IMR-90 (cell line): ENCODE data around the gene PGAM4. TPM values are rescaled to one million over a fixed set of nuclear protein-coding genes. Genes with fewer than 3 reads are reported as not detected.

ENCODE experiments used
- ATAC-seq: fragments of 200-7000 bp; cut with Tn5 transposase; 2 replicates; pipeline ENCODE4 v1.9.1; 2020; ENCODE audit warnings: low read depth, mild to moderate bottlenecking, moderate library complexity
- BruUV-seq: library from RNA; stranded (reverse); fragments of 400-500 nt; replicated peaks from 2 replicates; lab custom pipeline; 2021; lab: Mats Ljungman, UMichigan
- CTCF ChIA-PET: fragments of 300-600 bp; formaldehyde crosslinking; extraction: SDS; loops from one replicate; lab custom pipeline; 2021; ENCODE audit warnings: antibody characterized with exemption; lab: Yijun Ruan, JAX
- POLR2A ChIA-PET: fragments of 300-600 bp; sonication (Branson Sonifier 250); formaldehyde crosslinking; loops from one replicate; lab custom pipeline; 2022; ENCODE audit warnings: antibody characterized with exemption; ENCODE audit not compliant: unreplicated experiment; lab: Charles Lee
- DNase-seq: peaks from one replicate; pipeline ENCODE4 v3.0.0; 2013
- H2AFZ ChIP-seq: replicated peaks from 2 replicates; pipeline ENCODE3; 2013; ENCODE audit warnings: low read length, mild to moderate bottlenecking; ENCODE audit not compliant: poor library complexity
- H2AK5ac ChIP-seq: 2 replicates; pipeline ENCODE4 v1.6.1; 2013; ENCODE audit warnings: low read depth, low read length, inconsistent platforms
- H2AK9ac ChIP-seq: replicated peaks from 2 replicates; pipeline ENCODE3; 2013; ENCODE audit warnings: mild to moderate bottlenecking, low read depth, low read length, moderate library complexity; ENCODE audit not compliant: poor library complexity
- H2BK120ac ChIP-seq: 2 replicates; pipeline ENCODE4 v1.6.1; 2013; ENCODE audit warnings: low read depth, low read length, inconsistent platforms
- H2BK15ac ChIP-seq: 3 replicates; pipeline ENCODE4 v1.6.1; 2013; ENCODE audit warnings: low read depth, low read length, inconsistent platforms
- H2BK20ac ChIP-seq: 2 replicates; pipeline ENCODE4 v1.6.1; 2013; ENCODE audit warnings: low read depth, mild to moderate bottlenecking, inconsistent platforms, low read length, moderate library complexity
- H2BK5ac ChIP-seq: 2 replicates; pipeline ENCODE4 v1.6.1; 2013; ENCODE audit warnings: mild to moderate bottlenecking, low read depth, low read length, inconsistent platforms; ENCODE audit not compliant: poor library complexity, severe bottlenecking
- H3K14ac ChIP-seq: replicated peaks from 2 replicates; pipeline ENCODE4 v1.6.1; 2013; ENCODE audit warnings: low read depth, low read length, inconsistent platforms
- H3K18ac ChIP-seq: 2 replicates; pipeline ENCODE4 v1.6.1; 2013; ENCODE audit warnings: low read depth, low read length, control low read depth
- H3K23ac ChIP-seq: 2 replicates; pipeline ENCODE4 v1.6.1; 2013; ENCODE audit warnings: low read depth, low read length, inconsistent platforms
- H3K27ac ChIP-seq: 2 replicates; pipeline ENCODE4 v1.5.1; 2013; ENCODE audit warnings: mild to moderate bottlenecking, control low read depth, low read length; ENCODE audit not compliant: insufficient read depth
- H3K27me3 ChIP-seq: 2 replicates; pipeline ENCODE4 v1.6.1; 2013; ENCODE audit warnings: low read length; ENCODE audit not compliant: control insufficient read depth, insufficient read depth
- H3K36me3 ChIP-seq: 2 replicates; pipeline ENCODE4 v1.6.1; 2013; ENCODE audit warnings: low read length, mixed read lengths; ENCODE audit not compliant: control insufficient read depth, insufficient read depth
- H3K4ac ChIP-seq: 2 replicates; pipeline ENCODE4 v1.6.1; 2013; ENCODE audit warnings: low read depth, low read length, inconsistent platforms
- H3K4me1 ChIP-seq: 2 replicates; pipeline ENCODE4 v1.6.1; 2013; ENCODE audit warnings: low read length, mixed read lengths; ENCODE audit not compliant: control insufficient read depth, insufficient read depth
- H3K4me2 ChIP-seq: 2 replicates; pipeline ENCODE4 v1.6.1; 2013; ENCODE audit warnings: low read depth, mild to moderate bottlenecking, control low read depth, low read length, moderate library complexity
- H3K4me3 ChIP-seq: 2 replicates; pipeline ENCODE4 v1.5.1; 2013; ENCODE audit warnings: low read depth, mild to moderate bottlenecking, control low read depth, low read length, moderate library complexity; ENCODE audit not compliant: insufficient read depth
- H3K56ac ChIP-seq: 2 replicates; pipeline ENCODE4 v1.6.1; 2013; ENCODE audit warnings: low read length, inconsistent platforms; ENCODE audit not compliant: insufficient read depth; ENCODE audit errors: extremely low read depth
- H3K79me1 ChIP-seq, 2 experiments: 2 replicates each; pipeline ENCODE4 v1.6.1; 2013; ENCODE audit warnings: low read length in 2 of 2, inconsistent platforms in 1 of 2, low read depth in 1 of 2
- H3K9ac ChIP-seq: 2 replicates; pipeline ENCODE4 v1.6.1; 2013; ENCODE audit warnings: low read depth, low read length, control low read depth
- H3K9me1 ChIP-seq: 2 replicates; pipeline ENCODE4 v1.6.1; 2013; ENCODE audit warnings: low read length, inconsistent platforms; ENCODE audit not compliant: insufficient read depth
- H3K9me3 ChIP-seq: 2 replicates; pipeline ENCODE4 v1.6.1; 2013; ENCODE audit warnings: low read length; ENCODE audit not compliant: control insufficient read depth, insufficient read depth
- H4K20me1 ChIP-seq: 2 replicates; pipeline ENCODE4 v1.6.1; 2013; ENCODE audit warnings: low read length, inconsistent platforms; ENCODE audit not compliant: insufficient read depth
- H4K5ac ChIP-seq: 2 replicates; pipeline ENCODE4 v1.6.1; 2013; ENCODE audit warnings: mild to moderate bottlenecking, low read depth, low read length, control low read depth
- H4K8ac ChIP-seq, 2 experiments: 2 replicates each; pipeline ENCODE4 v1.6.1; 2013; ENCODE audit warnings: low read depth in 2 of 2, low read length in 2 of 2, control low read depth in 1 of 2, inconsistent platforms in 1 of 2
- H4K91ac ChIP-seq: 2 replicates; pipeline ENCODE4 v1.6.1; 2013; ENCODE audit warnings: low read depth, low read length, inconsistent platforms; ENCODE audit not compliant: insufficient read depth
- FOS ChIP-seq: fragments of 150-350 bp; IDR thresholded peaks from 2 replicates; pipeline ENCODE4 v1.6.1; 2016; ENCODE audit warnings: low read depth, low read length
- MAFK ChIP-seq: IDR thresholded peaks from 2 replicates; pipeline ENCODE4 v1.6.1; 2012; ENCODE audit warnings: low read depth, low read length, improper control_type of control experiment
- MAZ ChIP-seq: IDR thresholded peaks from 2 replicates; pipeline ENCODE4 v1.6.1; 2012; ENCODE audit warnings: low read depth, mild to moderate bottlenecking, low read length, improper control_type of control experiment, moderate library complexity, borderline replicate concordance
- NFE2L2 ChIP-seq: fragments of 150-350 bp; IDR thresholded peaks from 2 replicates; pipeline ENCODE4 v1.6.1; 2016; ENCODE audit warnings: low read depth, mild to moderate bottlenecking, low read length
- WGBS, 2 experiments: methylation state at CpG; one replicate each; pipeline versions ENCODE4 v1.1.5 to v1.1.7; 2013; ENCODE audit warnings: missing lambda C conversion rate in 2 of 2; ENCODE audit not compliant: insufficient read length in 1 of 2; ENCODE audit errors: extremely low coverage in 2 of 2; 5-methylcytosine and 5-hydroxymethylcytosine counted together
- dilution Hi-C: fragments of 300-500 bp; cut with HindIII; formaldehyde crosslinking; loops from one replicate; pipeline ENCODE4 v1.14.3; 2018; ENCODE audit warnings: low sequenced_read_pairs; ENCODE audit not compliant: unreplicated experiment
- in situ Hi-C: fragments of 300-500 bp; cut with MboI; formaldehyde crosslinking; loops from 3 replicates; pipeline ENCODE4 v1.14.3; 2019; ENCODE audit warnings: low sequenced_read_pairs, inconsistent platforms, mixed read lengths
- intact Hi-C: fragments of 100-400 bp; cut with micrococcal nuclease; formaldehyde crosslinking; loops from 2 replicates; pipeline ENCODE4 v1.10.0; 2022
- polyA plus RNA-seq, 3 experiments: library from polyadenylated mRNA; depleted of rRNA; stranded (reverse); fragments of >200 nt; gene quantifications; 2 replicates each; pipeline ENCODE4 v1.2.3, GENCODE V29; 2012; ENCODE audit warnings: low replicate concordance in 1 of 3
- total RNA-seq: library from RNA; depleted of rRNA; stranded (reverse); fragments of >200 nt; gene quantifications from 2 replicates; pipeline ENCODE4 v1.2.3, GENCODE V29; 2012

PGAM4 gene
- total and polyA plus RNA-seq, 2 of the 4 experiments (the other 2 are of a cell fraction), result 0.46 to 0.72 TPM

- Histone ChIP-seq H2AFZ (no peak overlapping the region), H3K23ac (no peak overlapping the region), H3K9ac (no peak overlapping the region), H3K18ac (peak overlapping the region; percentile 44; the same call in 1 of the 2 replicates), H2BK5ac (peak overlapping the region; percentile 77), H4K20me1 (no peaks in the 10 kb centered on the region), H4K5ac (no peak overlapping the region), H3K27me3 (no peaks in the 10 kb centered on the region), H2AK5ac (no peak overlapping the region), H3K9me1 (no peaks in the 10 kb centered on the region; the same call in 1 of the 2 replicates), H3K4me1 (no peaks in the 10 kb centered on the region; the same call in 1 of the 2 replicates), H3K79me1 (no peaks in the 10 kb centered on the region; a peak in 2 of 4 replicates), H2BK15ac (no peak overlapping the region; the same call in 2 of the 3 replicates), H3K4me2 (peak overlapping the region; percentile 33; the same call in 1 of the 2 replicates), H2AK9ac (no peak overlapping the region), H3K9me3 (no peaks in the 10 kb centered on the region), H3K36me3 (no peaks in the 10 kb centered on the region), H3K4me3 (no peak overlapping the region), H3K14ac (no peak overlapping the region), H2BK20ac (no peak overlapping the region), H3K4ac (no peak overlapping the region), H4K8ac (no peak overlapping the region; a peak in 1 of 4 replicates), H3K56ac (no peak overlapping the region), H2BK120ac (no peak overlapping the region), H3K27ac (peak overlapping the region; percentile 42; the same call in 1 of the 2 replicates), H4K91ac (no peak overlapping the region)
- BruUV-seq, result no TSS peak
- dilution Hi-C loops (no loop called here), in situ Hi-C loops (no loop called here), intact Hi-C loops (no loop called here)
- TF ChIP-seq MAFK (peak; percentile 68), NFE2L2 (peak; percentile 92), FOS (peak; percentile 51), MAZ (no peak)
- CTCF ChIA-PET, result no interaction called here
- no CpG with 5 or more reads among the region's 3 CpGs for WGBS, 2 experiments
- POLR2A ChIA-PET, result no interaction called here
- DNase-seq, result peak; percentile 80
- ATAC-seq, result peak; percentile 14; the same call in 1 of the 2 replicates
These were observed 32.1 kb downstream of the PGAM4 start for GRCh38 chrX:77937291-77937690.
